HepG2 (cell line): Measurements from ENCODE around the gene ZCCHC3. TPM values are rescaled to one million over a fixed set of nuclear protein-coding genes. Genes with fewer than 3 reads are reported as not detected.
A peak's percentile ranks its signal among the peaks of the same experiment; 100 is the strongest.

Experiments used
- CCDC6 ChIP-seq: sonication (generic); formaldehyde crosslinking; IDR thresholded peaks from 2 replicates; pipeline ENCODE4 v1.8.1; 2022; ENCODE audit warnings: mild to moderate bottlenecking, missing genetic modification reagents, moderate library complexity
- CENPX ChIP-seq: sonication (generic); formaldehyde crosslinking; IDR thresholded peaks from 2 replicates; pipeline ENCODE4 v1.9.0; 2021; ENCODE audit warnings: mild to moderate bottlenecking, missing genetic modification reagents, moderate library complexity
- EED ChIP-seq: sonication (generic); formaldehyde crosslinking; IDR thresholded peaks from 2 replicates; pipeline ENCODE4 v1.5.0; 2020; ENCODE audit warnings: mild to moderate bottlenecking, missing genetic modification reagents
- GLMP ChIP-seq: sonication (generic); formaldehyde crosslinking; IDR thresholded peaks from 2 replicates; pipeline ENCODE4 v1.9.0; 2021; ENCODE audit warnings: missing genetic modification reagents, mild to moderate bottlenecking, borderline replicate concordance
- IKZF5 ChIP-seq: IDR thresholded peaks from 2 replicates; pipeline ENCODE4 v1.6.1; 2018; ENCODE audit warnings: missing genetic modification reagents, mild to moderate bottlenecking, missing compliant biosample characterization
- MTF2 ChIP-seq: sonication (generic); formaldehyde crosslinking; IDR thresholded peaks from 2 replicates; pipeline ENCODE4 v1.5.0; 2020; ENCODE audit warnings: missing genetic modification reagents, borderline replicate concordance
- MXI1 ChIP-seq: IDR thresholded peaks from 3 replicates; pipeline ENCODE4 v1.6.1; 2012; ENCODE audit warnings: low read depth, low read length, inconsistent platforms, borderline replicate concordance
- NFATC3 ChIP-seq: sonication (generic); formaldehyde crosslinking; IDR thresholded peaks from 2 replicates; pipeline ENCODE4 v1.5.1; 2020; ENCODE audit warnings: mild to moderate bottlenecking, missing genetic modification reagents
- NR2F2 ChIP-seq: IDR thresholded peaks from 2 replicates; pipeline ENCODE4 v1.6.1; 2012; ENCODE audit warnings: low read depth, inconsistent platforms, borderline replicate concordance
- SMAD3 ChIP-seq: sonication (generic); formaldehyde crosslinking; IDR thresholded peaks from 2 replicates; pipeline ENCODE4 v1.4.0; 2020; ENCODE audit warnings: missing genetic modification reagents
- SNAPC2 ChIP-seq: sonication (generic); formaldehyde crosslinking; IDR thresholded peaks from 2 replicates; pipeline ENCODE4 v1.8.1; 2022; ENCODE audit warnings: mild to moderate bottlenecking, missing genetic modification reagents
- TAF1 ChIP-seq: sonication (generic); formaldehyde crosslinking; IDR thresholded peaks from 2 replicates; pipeline ENCODE4 v1.4.0; 2020; ENCODE audit warnings: missing genetic modification reagents
- TAF15 ChIP-seq: fragments of 200-400 bp; formaldehyde crosslinking; IDR thresholded peaks from one replicate; pipeline ENCODE4 v1.6.1; 2018; ENCODE audit warnings: mild to moderate bottlenecking, low read depth, low read length; ENCODE audit not compliant: poor library complexity, severe bottlenecking
- U2AF1 ChIP-seq: fragments of 200-400 bp; formaldehyde crosslinking; optimal IDR thresholded peaks from 2 replicates; pipeline ENCODE3; 2017; ENCODE audit warnings: mild to moderate bottlenecking, low read depth, low read length
- ZGPAT ChIP-seq: IDR thresholded peaks from 2 replicates; pipeline ENCODE4 v1.6.1; 2016; ENCODE audit warnings: mild to moderate bottlenecking
- ZNF432 ChIP-seq: sonication (generic); formaldehyde crosslinking; IDR thresholded peaks from 2 replicates; pipeline ENCODE4 v1.5.0; 2020; ENCODE audit warnings: missing genetic modification reagents, mild to moderate bottlenecking, borderline replicate concordance
- ZNF546 ChIP-seq: sonication (generic); formaldehyde crosslinking; conservative IDR thresholded peaks from 2 replicates; pipeline ENCODE4 v1.8.1; 2023; ENCODE audit warnings: mild to moderate bottlenecking, missing genetic modification reagents
- ZNF720 ChIP-seq: sonication (generic); formaldehyde crosslinking; IDR thresholded peaks from 2 replicates; pipeline ENCODE4 v1.4.0; 2020; ENCODE audit warnings: missing genetic modification reagents
- ZNF761 ChIP-seq: sonication (generic); formaldehyde crosslinking; conservative IDR thresholded peaks from 2 replicates; pipeline ENCODE4 v1.4.0; 2020; ENCODE audit warnings: mild to moderate bottlenecking, missing genetic modification reagents
- polyA plus RNA-seq, 8 experiments: library from polyadenylated mRNA; depleted of rRNA in 3 of 8; stranded (reverse) in 7 of 8; unstranded in 1 of 8; fragments of >200 nt; fragmentation: Illumina TruSeq in 4 of 8; extraction: Trizol in 4 of 8; gene quantifications; 2 replicates each; pipeline versions ENCODE4 v1.2.1 to v1.2.3, GENCODE V29; 2011 to 2016; ENCODE audit warnings: low read depth in 4 of 8, missing spikeins in 1 of 8, mixed read lengths in 1 of 8; ENCODE audit not compliant: insufficient read depth in 1 of 8
- total RNA-seq, 5 experiments: library from RNA; depleted of rRNA; stranded (reverse); fragments of >200 nt; fragmentation: Illumina TruSeq; extraction: Trizol; gene quantifications; 2 replicates each; pipeline ENCODE4 v1.2.3, GENCODE V29; 2016; ENCODE audit warnings: low read depth in 1 of 5
- TF ChIP-seq, protein P1 (sequence below): sonication (generic); formaldehyde crosslinking; IDR thresholded peaks from 2 replicates; pipeline ENCODE4 v1.5.0; 2020; ENCODE audit warnings: missing genetic modification reagents
- TF ChIP-seq, protein P2 (sequence below): sonication (generic); formaldehyde crosslinking; IDR thresholded peaks from 2 replicates; pipeline ENCODE4 v1.4.0; 2020; ENCODE audit warnings: missing genetic modification reagents

Gene ZCCHC3
- total and polyA plus RNA-seq, 2 of the 13 experiments (the other 11 are each of a cell fraction or from before 2014, with no cell fraction given), result 46.6 to 63.0 TPM

DNA sequence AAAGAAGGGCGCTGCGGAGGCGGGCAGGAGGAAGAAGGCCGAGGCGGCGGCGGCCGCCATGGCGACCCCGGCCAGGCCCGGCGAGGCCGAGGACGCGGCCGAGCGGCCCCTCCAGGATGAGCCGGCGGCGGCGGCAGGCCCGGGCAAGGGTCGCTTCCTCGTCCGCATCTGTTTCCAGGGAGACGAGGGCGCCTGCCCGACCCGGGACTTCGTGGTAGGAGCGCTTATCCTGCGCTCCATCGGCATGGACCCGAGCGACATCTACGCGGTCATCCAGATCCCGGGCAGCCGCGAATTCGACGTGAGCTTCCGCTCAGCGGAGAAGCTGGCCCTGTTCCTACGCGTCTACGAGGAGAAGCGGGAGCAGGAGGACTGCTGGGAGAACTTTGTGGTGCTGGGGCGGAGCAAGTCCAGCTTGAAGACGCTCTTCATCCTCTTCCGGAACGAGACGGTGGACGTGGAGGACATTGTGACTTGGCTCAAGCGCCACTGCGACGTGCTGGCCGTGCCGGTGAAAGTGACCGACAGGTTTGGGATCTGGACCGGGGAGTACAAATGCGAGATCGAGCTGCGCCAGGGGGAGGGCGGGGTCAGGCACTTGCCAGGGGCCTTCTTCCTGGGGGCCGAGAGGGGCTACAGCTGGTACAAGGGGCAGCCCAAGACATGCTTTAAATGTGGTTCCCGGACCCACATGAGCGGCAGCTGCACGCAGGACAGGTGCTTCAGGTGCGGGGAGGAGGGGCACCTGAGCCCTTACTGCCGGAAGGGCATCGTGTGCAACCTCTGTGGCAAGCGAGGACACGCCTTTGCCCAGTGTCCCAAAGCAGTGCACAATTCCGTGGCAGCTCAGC lies 780 bp downstream of the ZCCHC3 start (continued):
- no peak for TF ChIP-seq GLMP (CRISPR knock-in tag)
- peak; percentile 67; the same call in 1 of the 2 replicates for TF ChIP-seq IKZF5 (CRISPR knock-in tag)
- no peak for TF ChIP-seq U2AF1
- TF ChIP-seq MXI1, result peak; percentile 49; the same call in 1 of the 3 replicates
- TF ChIP-seq CENPX (CRISPR knock-in tag), result no peak
- no peak for TF ChIP-seq NFATC3 (CRISPR knock-in tag)
- TF ChIP-seq NR2F2, result no peak
- peak; percentile 68 for TF ChIP-seq TAF1 (CRISPR knock-in tag)
- peak; percentile 58; the same call in 1 of the 2 replicates for TF ChIP-seq SNAPC2 (CRISPR knock-in tag)
- peak; percentile 54; the same call in 1 of the 2 replicates for TF ChIP-seq SMAD3
- TF ChIP-seq MTF2 (CRISPR knock-in tag), result peak; percentile 50; the same call in 1 of the 2 replicates
- TF ChIP-seq ZNF761 (CRISPR knock-in tag), result 0 out of 2 replicates have a peak, but pooled peaks have one; percentile 40
- peak; percentile 65; the same call in 1 of the 2 replicates for TF ChIP-seq ZGPAT (CRISPR knock-in tag)
- 0 out of 2 replicates have a peak, but pooled peaks have one; percentile 17 for TF ChIP-seq CCDC6 (CRISPR knock-in tag)
- peak; percentile 17; the same call in 1 of the 2 replicates for TF ChIP-seq EED (CRISPR knock-in tag)
- TF ChIP-seq, protein P1, sequence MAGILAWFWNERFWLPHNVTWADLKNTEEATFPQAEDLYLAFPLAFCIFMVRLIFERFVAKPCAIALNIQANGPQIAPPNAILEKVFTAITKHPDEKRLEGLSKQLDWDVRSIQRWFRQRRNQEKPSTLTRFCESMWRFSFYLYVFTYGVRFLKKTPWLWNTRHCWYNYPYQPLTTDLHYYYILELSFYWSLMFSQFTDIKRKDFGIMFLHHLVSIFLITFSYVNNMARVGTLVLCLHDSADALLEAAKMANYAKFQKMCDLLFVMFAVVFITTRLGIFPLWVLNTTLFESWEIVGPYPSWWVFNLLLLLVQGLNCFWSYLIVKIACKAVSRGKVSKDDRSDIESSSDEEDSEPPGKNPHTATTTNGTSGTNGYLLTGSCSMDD (CRISPR knock-in tag), result no peak
- no peak for TF ChIP-seq ZNF432 (CRISPR knock-in tag)
- peak; percentile 33 for TF ChIP-seq TAF15
- TF ChIP-seq, protein P2, sequence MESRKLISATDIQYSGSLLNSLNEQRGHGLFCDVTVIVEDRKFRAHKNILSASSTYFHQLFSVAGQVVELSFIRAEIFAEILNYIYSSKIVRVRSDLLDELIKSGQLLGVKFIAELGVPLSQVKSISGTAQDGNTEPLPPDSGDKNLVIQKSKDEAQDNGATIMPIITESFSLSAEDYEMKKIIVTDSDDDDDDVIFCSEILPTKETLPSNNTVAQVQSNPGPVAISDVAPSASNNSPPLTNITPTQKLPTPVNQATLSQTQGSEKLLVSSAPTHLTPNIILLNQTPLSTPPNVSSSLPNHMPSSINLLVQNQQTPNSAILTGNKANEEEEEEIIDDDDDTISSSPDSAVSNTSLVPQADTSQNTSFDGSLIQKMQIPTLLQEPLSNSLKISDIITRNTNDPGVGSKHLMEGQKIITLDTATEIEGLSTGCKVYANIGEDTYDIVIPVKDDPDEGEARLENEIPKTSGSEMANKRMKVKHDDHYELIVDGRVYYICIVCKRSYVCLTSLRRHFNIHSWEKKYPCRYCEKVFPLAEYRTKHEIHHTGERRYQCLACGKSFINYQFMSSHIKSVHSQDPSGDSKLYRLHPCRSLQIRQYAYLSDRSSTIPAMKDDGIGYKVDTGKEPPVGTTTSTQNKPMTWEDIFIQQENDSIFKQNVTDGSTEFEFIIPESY (CRISPR knock-in tag), result peak; percentile 9; the same call in 1 of the 2 replicates
- peak; percentile 80; the same call in 1 of the 2 replicates for TF ChIP-seq ZNF720 (CRISPR knock-in tag)
- TF ChIP-seq ZNF546, result no peak; the same call in 1 of the 2 replicates
